HFFc6 (cell line): ENCODE results near the gene LRCOL1. TPM values are rescaled to one million over a fixed set of nuclear protein-coding genes. Genes with fewer than 3 reads are reported as not detected.

Experiments used
- DNase-seq: peaks from one replicate; pipeline ENCODE4 v3.0.0-alpha.2; 2018
- H3K27ac Mint-ChIP-seq: 2 replicates; pipeline ENCODE4 v1.8.0; 2020; ENCODE audit warnings: mild to moderate bottlenecking, mixed read lengths
- H3K27me3 Mint-ChIP-seq: 2 replicates; pipeline ENCODE4 v1.8.0; 2021; ENCODE audit warnings: mild to moderate bottlenecking, moderate library complexity, mixed read lengths; ENCODE audit not compliant: insufficient read depth
- H3K36me3 Mint-ChIP-seq: 2 replicates; pipeline ENCODE4 v1.8.0; 2021; ENCODE audit warnings: low read depth, mixed read lengths
- H3K4me1 Mint-ChIP-seq: 2 replicates; pipeline ENCODE4 v1.8.0; 2020; ENCODE audit warnings: low read depth, mixed read lengths
- H3K4me3 Mint-ChIP-seq: 2 replicates; pipeline ENCODE4 v1.8.0; 2020; ENCODE audit warnings: mild to moderate bottlenecking, moderate library complexity, mixed read lengths
- H3K9me3 Mint-ChIP-seq: 2 replicates; pipeline ENCODE4 v1.8.0; 2020; ENCODE audit warnings: mild to moderate bottlenecking, mixed read lengths
- CTCF ChIP-seq: fragments of 200-600 bp; sonication (generic); IDR thresholded peaks from 2 replicates; pipeline ENCODE4 v1.5.0; 2021; ENCODE audit warnings: antibody characterized with exemption, mild to moderate bottlenecking
- total RNA-seq, 6 experiments: library from RNA; stranded (reverse); fragmentation: NEBNext Ultra II Directional; extraction: Animal tissue kit (Norgen Biotek cat#: 25700); gene quantifications; 2 replicates in 1 of 6; 3 replicates in 5 of 6; pipeline ENCODE4 v1.2.3, GENCODE V29; 2021

The LRCOL1 gene
- total RNA-seq, 6 experiments from 2014 or later, result 0.23 to 1.00 (median 0.52) TPM

DNA sequence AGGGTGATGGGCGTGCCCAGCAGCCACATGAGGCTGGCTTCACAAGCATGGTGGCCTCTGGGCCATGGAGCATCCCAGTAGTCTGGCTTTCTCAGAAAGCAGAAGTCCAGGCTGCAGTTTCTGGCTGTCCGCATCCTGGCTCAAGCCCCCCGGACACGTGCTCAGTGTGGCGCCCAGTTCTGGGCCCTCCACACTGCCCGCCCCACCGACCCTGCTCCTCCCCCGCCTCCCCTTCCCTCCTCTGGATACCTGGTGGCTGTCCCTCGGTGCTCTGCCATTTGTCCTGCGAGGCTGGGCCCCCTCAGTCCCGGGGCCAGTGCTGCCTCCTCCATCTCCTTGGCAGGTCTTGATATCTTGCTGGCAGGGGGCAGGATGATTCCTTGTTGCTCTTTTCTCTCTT, 31.6 kb downstream of the LRCOL1 start:
- Mint-ChIP-seq H3K27me3 (peaks cover 1% of the 10 kb centered on the region; the same call in 1 of the 2 replicates), H3K4me1 (no peaks in the 10 kb centered on the region), H3K9me3 (no peaks in the 10 kb centered on the region), H3K4me3 (no peak overlapping the region), H3K27ac (no peak overlapping the region), H3K36me3 (peaks cover 7% of the 10 kb centered on the region)
- TF ChIP-seq CTCF, result no peak
- no peak for DNase-seq

GRCh38 chr12:132578118-132578517, 32.3 kb downstream of the LRCOL1 start:
- no peak overlapping the region for H3K4me3 Mint-ChIP-seq
- TF ChIP-seq CTCF, result no peak
- H3K36me3 Mint-ChIP-seq, result peaks cover 5% of the 10 kb centered on the region; the same call in 1 of the 2 replicates
- H3K27me3 Mint-ChIP-seq, result peaks cover 1% of the 10 kb centered on the region; the same call in 1 of the 2 replicates
- no peak for DNase-seq
- H3K4me1 Mint-ChIP-seq, result no peaks in the 10 kb centered on the region
- H3K9me3 Mint-ChIP-seq, result no peaks in the 10 kb centered on the region
- no peak overlapping the region for H3K27ac Mint-ChIP-seq

DNA sequence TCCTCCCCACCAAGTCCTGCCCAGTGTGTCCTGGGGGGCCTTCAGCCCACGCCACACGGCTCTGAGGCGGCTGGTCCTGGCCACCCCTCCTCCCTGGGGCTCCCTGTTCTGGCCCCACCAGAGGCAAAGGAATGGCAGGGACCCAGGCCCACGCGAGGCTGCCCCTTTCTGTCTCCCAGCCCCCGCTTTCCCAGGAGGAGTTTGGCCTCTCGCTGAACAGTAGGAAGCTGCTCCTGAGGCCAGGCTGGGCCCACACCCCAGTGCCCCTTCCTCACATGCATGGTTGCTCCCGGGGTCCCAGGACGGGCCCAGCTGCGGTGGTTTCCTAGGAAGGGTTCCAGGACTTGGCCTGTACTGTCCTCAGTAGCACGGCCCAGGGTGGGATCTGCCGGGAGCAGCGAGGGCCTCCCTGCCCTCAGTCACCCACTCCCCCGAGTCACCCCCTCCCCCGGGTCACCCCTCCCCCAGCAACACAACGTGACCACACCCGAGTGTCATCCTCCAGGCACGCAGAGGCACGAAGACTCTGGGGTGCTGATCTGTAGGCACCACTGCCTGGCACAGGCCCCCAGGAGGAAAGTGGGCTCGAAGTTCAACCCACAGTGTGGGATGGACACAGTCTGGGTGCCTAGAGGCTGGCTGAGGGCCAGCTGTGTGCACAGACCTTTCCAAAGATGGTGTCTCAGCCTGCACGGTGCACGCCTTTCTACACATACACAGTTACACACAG, 33.0 kb downstream of the LRCOL1 start:
- TF ChIP-seq CTCF, result no peak
- H3K4me3 Mint-ChIP-seq, result no peak overlapping the region
- no peak for DNase-seq
- no peaks in the 10 kb centered on the region for H3K4me1 Mint-ChIP-seq
- H3K27ac Mint-ChIP-seq, result no peak overlapping the region
- no peaks in the 10 kb centered on the region for H3K9me3 Mint-ChIP-seq
- peaks cover 5% of the 10 kb centered on the region; the same call in 1 of the 2 replicates for H3K36me3 Mint-ChIP-seq
- peaks cover 1% of the 10 kb centered on the region; the same call in 1 of the 2 replicates for H3K27me3 Mint-ChIP-seq

DNA sequence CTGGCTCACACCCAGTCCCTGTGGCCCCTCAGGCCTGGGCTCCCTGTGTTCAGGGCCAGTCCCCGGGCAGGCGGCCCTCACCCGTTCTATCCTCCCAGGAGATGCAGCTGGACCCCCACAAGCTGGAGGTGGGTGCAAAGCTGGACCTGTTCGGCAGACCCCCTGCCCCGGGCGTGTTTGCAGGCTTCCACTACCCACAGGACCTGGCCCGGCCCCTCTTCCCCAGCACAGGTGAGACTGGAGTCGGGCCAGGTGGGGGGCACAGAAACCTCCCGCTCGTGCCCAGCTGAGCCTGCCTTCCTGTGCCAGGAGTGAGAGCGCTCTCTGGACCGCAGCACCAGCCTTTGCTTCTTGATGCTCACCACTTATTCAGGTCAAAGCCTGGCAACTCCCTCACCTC, 33.7 kb downstream of the LRCOL1 start:
- Mint-ChIP-seq H3K36me3 (peaks cover 5% of the 10 kb centered on the region; the same call in 1 of the 2 replicates), H3K9me3 (no peaks in the 10 kb centered on the region), H3K27me3 (peaks cover 1% of the 10 kb centered on the region; the same call in 1 of the 2 replicates), H3K27ac (no peak overlapping the region), H3K4me1 (no peaks in the 10 kb centered on the region), H3K4me3 (no peak overlapping the region)
- TF ChIP-seq CTCF, result no peak
- DNase-seq, result no peak

GRCh38 chr12:132575661-132576060, 34.7 kb downstream of the LRCOL1 start:
- H3K36me3 Mint-ChIP-seq, result peaks cover 5% of the 10 kb centered on the region; the same call in 1 of the 2 replicates
- no peaks in the 10 kb centered on the region for H3K4me1 Mint-ChIP-seq
- H3K27me3 Mint-ChIP-seq, result peaks cover 1% of the 10 kb centered on the region; the same call in 1 of the 2 replicates
- TF ChIP-seq CTCF, result no peak
- H3K27ac Mint-ChIP-seq, result no peak overlapping the region
- no peak for DNase-seq
- no peak overlapping the region for H3K4me3 Mint-ChIP-seq
- no peaks in the 10 kb centered on the region for H3K9me3 Mint-ChIP-seq
